Middle frontal gyrus (tissue), 1 donor: ENCODE data around the gene TFE3.
A peak's percentile ranks its signal among the peaks of the same experiment; 100 is the strongest.

Experiments used
- DNase-seq: peaks from one replicate; pipeline ENCODE4 v3.0.0-alpha.2; 2015; ENCODE audit warnings: low spot score; ENCODE audit errors: extremely low spot score

The TFE3 gene

GRCh38 chrX:49043220-49043986, at the start of gene TFE3:
Gene TFE3 (minus strand): TSS chrX:49043357. CDS start chrX:49043226, 131 bp downstream.
- DNase-seq = peak; percentile 92

- no peak for DNase-seq
These were observed 46.4 kb upstream of the TFE3 start for GRCh38 chrX:49089553-49089952.

GRCh38 chrX:49082271-49082871, 39.2 kb upstream of the TFE3 start:
- no peak for DNase-seq

- no peak for DNase-seq
These were observed 36.6 kb upstream of the TFE3 start, which contains the start of gene WDR45 for GRCh38 chrX:49079489-49080428. Gene WDR45 (minus strand): TSS chrX:49079887. CDS start chrX:49078095, 1,792 bp downstream.

GRCh38 chrX:49077941-49078340, 34.8 kb upstream of the TFE3 start:
- DNase-seq = no peak

GRCh38 chrX:49075347-49075746, 32.2 kb upstream of the TFE3 start:
- DNase-seq = no peak

GRCh38 chrX:49073601-49074575, 30.7 kb upstream of the TFE3 start, which contains the start of gene PRAF2:
Gene PRAF2 (minus strand): TSS chrX:49074002. CDS start chrX:49073987, 15 bp downstream.
- peak; percentile 86 for DNase-seq

- no peak for DNase-seq
These were observed 29.5 kb upstream of the TFE3 start for GRCh38 chrX:49072712-49073095.

- DNase-seq = peak; percentile 53
These were observed 28.9 kb upstream of the TFE3 start for GRCh38 chrX:49071877-49072711.

- DNase-seq = no peak
These were observed 27.8 kb upstream of the TFE3 start for GRCh38 chrX:49070988-49071387.

GRCh38 chrX:49069038-49069437, 25.9 kb upstream of the TFE3 start:
- DNase-seq = no peak

GRCh38 chrX:49067285-49068120, 24.3 kb upstream of the TFE3 start:
- no peak for DNase-seq

- DNase-seq = no peak
These were observed 23.5 kb upstream of the TFE3 start for GRCh38 chrX:49066690-49067089.

- DNase-seq = no peak
These were observed 23.1 kb upstream of the TFE3 start for GRCh38 chrX:49066278-49066677.

- DNase-seq = no peak
These were observed 21.6 kb upstream of the TFE3 start for GRCh38 chrX:49064735-49065134.

- DNase-seq = no peak
These were observed 21.1 kb upstream of the TFE3 start for GRCh38 chrX:49064303-49064702.

- no peak for DNase-seq
These were observed 20.6 kb upstream of the TFE3 start for GRCh38 chrX:49063715-49064114.

- DNase-seq = no peak
These were observed 18.8 kb upstream of the TFE3 start for GRCh38 chrX:49061916-49062315.

GRCh38 chrX:49061490-49061889, 18.3 kb upstream of the TFE3 start:
- no peak for DNase-seq
